Endometrial microvascular endothelial cells (primary cell): Measurements from ENCODE around the gene PGGT1B. TPM values are rescaled to one million over a fixed set of nuclear protein-coding genes. Genes with fewer than 3 reads are reported as not detected.

Experiments
- in situ Hi-C: cut with HindIII; loops from 2 replicates; pipeline ENCODE4 v1.10.0; 2017; ENCODE audit warnings: low sequenced_read_pairs, low pct_unique_long_range_greater_than_20kb; ENCODE audit errors: inconsistent ontology term
- total RNA-seq: library from RNA; depleted of rRNA; stranded (reverse); fragments of >200 nt; gene quantifications from one replicate; pipeline ENCODE4 v1.2.3, GENCODE V29; 2015; ENCODE audit errors: inconsistent ontology term

The PGGT1B gene
- total RNA-seq, 1 donor from 2014 or later = 5.2 TPM

DNA sequence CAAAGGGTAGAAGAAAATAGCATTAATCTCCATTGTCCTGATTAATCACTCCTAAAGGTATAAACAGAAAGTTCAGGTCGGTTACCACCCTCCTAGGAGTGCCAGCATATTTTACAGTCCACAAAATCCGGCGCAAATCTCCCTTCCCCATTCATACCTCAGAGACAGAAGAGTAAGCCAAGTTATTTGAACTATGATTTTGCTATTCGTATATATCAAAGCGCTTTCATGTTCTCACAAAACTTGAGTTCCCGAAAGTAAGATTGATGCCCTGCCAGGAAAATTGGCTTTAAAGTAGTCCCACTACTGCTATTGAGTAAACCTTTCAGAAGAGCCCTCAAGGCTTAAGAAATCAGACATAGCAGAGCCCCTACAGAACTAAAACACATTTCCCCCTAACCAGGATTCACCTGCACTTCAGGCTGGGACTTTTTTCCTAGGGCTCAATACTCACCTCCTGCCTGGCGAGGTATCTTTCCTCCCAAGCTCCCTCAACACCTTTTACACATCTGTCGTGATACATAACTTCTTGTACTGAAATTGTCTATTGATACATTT lies 71.1 kb downstream of the PGGT1B start:
- in situ Hi-C loops = no loop called here

DNA sequence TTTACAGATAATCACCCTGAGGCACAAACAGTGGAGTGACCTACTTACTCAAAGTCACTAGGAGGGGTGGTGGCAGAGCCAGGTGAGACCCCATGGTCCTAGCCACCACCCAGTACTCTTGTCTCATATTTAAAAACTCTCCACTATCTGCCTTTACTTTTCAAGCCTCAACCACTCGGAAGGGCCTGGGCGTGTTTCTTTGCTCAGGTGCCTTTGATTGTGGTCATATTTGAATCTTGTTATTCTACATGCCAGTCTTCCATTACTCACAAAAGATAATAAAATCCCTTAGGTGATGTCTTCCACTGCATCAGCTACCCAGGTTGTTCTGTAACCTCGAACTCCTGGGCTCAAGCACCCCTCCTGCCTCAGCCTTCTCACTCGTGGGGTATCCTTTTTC lies 72.3 kb downstream of the PGGT1B start:
- in situ Hi-C loops = no loop called here

DNA sequence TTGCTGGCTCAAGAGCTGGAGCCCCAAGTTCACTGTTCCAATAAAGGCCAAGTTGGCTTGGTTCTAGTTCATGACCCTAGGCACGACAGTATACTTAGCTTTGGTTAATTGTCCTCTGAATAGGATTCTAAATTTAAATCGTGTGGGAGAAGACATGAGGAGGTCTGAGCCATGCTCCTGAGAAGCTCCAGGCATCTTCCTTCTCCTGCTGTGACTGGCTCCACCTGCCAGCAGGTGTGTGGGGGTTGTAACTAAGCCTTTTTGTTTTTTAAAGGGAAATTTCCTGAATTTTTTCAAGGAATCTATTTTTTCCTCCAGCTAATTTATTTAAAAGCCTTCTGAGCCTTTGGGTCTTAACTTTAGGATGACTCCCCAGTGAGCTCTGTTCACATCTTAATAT lies 72.8 kb downstream of the PGGT1B start:
- in situ Hi-C loops = no loop called here

DNA sequence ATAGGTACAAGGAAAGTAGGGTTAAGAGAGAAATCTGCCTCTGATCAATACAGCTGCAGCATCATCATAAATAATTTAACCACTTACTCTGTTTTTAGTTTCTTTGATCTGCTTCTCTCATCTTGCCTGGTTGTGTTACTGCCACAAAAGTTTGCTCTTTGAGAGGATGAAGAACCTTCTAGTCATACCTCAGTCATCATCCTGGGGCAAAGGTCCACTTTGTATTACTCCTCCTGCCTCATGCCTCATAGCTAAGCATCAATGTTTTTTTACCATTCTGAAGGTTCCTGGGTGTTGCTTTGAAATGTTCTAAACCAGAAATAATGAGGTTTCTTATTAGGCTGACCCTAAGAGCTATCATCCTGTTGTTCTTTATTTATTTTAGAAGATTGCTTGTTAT lies 75.9 kb downstream of the PGGT1B start:
- in situ Hi-C loops = no loop called here

DNA sequence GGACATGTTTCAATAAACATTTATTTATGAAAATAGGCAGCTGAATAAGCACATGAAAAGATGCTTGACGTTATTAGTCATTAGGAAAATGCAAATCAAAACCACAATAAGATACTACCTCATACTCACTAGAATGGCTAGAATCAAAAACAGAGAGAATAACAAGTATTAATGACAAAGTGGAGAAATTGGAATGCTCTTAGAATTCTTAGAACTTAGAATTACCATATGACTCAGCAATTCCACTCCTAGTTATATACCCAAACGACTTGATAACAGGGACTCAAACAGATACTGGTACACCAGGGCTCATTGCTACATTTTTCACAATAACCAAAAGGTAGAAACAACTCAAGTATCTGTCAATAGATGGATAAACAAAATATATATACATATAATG lies 77.9 kb downstream of the PGGT1B start:
- in situ Hi-C loops = no loop called here

DNA sequence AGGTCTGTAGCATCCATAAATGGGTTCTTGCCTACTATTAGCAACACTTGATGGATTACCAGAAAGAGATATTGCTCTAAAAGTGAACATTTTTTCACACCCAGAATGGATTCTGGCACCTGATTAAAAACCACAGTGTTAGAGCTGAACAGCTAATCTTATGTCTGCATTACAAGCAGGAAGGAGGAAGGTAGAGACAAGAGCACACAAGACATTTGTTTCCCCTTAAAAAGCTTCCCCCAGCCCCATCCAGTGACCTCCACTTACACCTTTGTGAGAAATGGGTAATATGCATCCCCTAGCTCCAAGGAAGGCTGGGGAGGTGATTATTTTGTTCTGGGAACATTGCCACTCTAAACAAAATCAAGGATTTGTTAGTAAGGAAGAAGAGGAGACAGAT lies 80.9 kb downstream of the PGGT1B start:
- in situ Hi-C loops = no loop called here

DNA sequence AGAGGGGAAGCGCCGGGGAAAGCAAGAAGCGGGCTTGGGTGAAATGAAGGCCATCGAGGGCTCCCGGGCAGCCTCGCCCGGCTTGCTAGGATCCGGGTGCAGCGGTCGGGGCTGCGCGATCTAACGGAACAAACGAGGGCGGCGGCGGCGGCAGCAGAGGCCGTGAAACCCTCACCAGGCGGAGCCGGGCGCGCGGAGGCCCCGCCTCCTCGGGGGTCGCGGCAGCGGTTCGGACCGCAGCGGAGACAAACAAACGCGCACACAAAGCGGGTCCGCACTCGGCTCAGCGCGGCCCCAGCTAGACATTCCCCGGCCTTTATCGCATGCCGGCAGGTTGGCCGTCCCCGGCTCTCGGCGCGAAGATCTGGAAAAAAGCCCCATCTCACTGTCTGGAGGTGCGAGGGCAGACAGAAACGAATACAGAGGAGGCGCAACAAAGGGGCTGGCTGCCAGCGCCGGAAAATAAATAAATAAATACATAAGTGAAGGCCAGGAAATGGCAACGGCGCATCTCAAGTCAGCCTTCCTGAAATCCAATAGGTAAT lies 82.4 kb downstream of the PGGT1B start:
- in situ Hi-C loops = no loop called here

DNA sequence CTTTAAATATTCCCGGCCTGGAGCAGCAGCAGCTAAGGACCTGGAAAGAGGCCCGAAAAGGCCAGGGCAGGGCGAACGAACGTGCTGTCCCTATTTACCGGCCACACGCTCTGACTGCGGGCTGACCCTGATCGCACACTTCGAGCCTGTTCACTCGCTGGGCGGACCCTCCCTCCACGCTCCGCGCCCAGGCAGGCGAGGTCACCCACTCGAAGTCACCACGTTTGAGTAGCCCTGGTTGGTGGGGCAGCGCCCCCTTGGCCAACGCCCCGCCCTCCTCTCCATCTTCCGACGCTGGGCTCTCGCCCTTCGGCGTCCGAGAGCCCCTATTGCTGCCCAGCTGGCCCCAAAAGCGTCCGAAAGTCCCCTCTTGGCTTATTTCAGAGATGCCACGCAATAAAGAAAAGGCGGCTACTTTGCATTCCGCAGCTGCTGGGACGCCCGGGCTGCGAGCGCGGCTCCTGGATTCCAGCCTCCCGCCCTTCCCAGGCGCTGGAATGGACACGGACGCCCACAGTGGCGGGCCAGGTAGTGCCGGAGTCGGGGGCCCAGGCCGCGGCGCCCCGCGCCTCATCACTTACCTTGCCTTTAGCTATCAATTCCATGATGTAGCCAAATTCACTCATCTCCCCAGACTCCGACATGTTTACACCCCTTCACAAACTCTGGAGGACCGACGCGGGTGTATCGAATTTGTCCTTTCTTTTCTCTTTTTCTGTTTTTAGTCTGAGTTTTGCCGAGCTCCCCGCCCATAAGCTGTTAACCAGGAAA lies 83.1 kb downstream of the PGGT1B start:
- in situ Hi-C loops = no loop called here

DNA sequence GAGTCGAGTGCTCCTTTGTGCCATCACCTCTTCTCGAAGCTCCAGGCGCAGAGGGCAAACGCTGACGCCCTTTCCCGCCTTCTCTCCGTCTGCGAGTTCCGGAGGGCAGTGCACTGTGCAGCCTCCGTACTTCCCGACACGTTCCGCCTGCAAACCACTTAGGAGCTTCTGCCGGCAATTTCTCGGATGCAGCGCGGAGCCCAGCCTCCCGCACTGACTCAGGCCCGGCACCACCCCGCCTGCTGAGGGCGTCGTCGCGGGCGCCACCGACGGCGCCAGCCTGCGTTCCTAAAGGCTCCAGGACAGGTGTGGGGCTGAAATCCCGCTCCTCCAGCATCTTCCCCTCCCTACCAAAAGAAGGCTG lies 83.7 kb downstream of the PGGT1B start:
- in situ Hi-C loops = no loop called here

DNA sequence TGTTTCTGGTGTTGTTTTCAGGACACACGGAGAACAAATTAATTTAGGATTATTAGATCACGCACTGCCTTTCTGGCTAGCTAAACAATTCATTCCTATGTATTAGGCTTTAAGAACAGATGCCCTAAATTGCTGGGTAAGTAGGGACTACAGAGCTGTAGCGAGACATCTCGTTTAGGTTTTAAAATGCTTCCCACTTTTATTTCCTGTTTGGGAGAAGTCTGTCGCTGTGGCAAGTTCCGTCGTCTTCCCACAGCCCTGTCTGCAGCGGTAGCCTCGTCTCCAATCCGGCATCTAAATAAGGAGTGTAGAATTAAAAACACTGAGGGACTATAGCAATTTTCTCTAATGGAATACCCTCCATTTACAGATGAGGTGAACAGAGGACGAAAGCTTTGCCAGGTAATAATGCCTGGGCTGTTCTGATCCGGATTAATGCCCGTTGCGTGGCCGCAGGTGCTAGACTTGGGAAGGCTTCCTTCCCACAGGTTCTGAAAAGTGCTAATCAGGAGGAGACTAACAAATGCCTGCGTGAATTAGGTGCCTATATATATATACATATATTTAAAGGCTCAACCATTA lies 91.7 kb downstream of the PGGT1B start:
- in situ Hi-C loops = no loop called here

DNA sequence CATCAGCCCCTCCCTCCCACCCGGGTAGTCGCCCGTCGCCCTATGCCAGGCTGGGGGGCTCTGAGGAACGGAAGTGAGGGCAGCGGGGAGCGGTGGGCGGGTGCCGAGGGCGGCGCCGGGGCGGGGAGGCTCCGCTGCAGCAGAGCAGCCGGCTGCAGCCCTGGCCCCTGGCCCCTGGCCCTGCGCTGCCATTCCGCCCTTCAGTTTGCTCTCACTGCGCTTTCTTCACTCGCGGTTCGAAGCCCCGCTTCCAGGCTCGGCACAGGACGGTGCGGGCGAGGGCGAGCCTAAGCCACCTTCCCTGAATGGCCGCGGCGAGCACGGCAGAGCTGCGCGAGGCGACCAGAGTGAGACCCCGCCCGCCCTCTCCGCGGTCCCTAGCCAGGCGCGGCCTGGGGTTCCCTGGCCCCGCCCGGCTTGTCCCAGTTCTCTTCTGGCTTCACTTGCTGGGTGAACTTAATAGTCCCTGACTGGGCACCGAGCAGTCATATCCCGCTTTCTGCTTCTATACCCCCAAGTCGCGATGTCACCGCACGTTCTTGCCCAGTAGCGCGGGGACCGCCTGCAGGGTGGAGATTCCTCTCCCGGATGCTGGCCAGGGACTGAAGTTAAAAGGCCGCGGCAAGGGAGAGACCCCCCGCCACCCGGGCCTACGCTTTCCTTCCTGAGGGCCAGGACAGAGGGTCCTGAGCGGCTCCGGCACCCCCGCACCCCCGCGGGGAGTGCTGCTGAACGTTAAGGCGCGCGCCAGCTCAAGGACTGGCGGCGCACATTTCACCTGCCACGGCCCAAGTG lies 92.3 kb downstream of the PGGT1B start:
- in situ Hi-C loops = no loop called here

DNA sequence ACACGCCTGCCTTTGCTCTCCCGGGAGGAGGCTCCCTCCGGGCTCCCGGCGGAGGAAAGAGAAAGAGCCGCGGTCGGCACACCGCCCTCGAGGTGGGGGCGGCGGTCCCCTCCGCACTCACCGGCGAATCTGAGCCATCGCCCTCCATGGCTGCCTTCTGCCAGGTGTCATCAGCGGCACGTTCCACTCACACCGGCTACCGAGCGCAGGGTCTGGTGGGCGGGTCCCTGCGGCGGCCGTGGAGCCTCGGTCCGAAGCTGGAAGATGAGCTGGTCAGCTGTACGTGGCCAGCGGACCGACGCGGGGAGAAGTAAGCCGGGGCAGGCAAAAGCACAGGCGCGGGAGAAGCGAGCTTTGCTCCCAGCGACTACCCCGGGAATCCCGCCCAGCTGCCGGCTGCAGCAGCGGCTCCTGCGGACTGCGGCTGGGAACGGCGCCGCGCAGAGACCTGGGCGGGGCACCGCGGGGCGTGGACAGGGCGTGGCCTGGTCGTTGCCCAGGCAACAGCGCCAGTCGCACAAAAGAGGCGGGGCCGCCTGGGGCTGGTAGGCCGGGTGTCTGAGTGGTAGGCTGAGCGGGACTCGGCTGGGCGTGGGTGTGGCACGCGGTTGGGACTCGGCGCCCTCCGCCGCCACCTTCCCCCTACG lies 93.1 kb downstream of the PGGT1B start, which contains the start of gene TRIM36:
Gene TRIM36, minus strand, starts transcription at position 422 of the 647 bp plus-strand sequence. Its CDS starts 274 bp downstream, at position 148.
- in situ Hi-C loops = no loop called here

DNA sequence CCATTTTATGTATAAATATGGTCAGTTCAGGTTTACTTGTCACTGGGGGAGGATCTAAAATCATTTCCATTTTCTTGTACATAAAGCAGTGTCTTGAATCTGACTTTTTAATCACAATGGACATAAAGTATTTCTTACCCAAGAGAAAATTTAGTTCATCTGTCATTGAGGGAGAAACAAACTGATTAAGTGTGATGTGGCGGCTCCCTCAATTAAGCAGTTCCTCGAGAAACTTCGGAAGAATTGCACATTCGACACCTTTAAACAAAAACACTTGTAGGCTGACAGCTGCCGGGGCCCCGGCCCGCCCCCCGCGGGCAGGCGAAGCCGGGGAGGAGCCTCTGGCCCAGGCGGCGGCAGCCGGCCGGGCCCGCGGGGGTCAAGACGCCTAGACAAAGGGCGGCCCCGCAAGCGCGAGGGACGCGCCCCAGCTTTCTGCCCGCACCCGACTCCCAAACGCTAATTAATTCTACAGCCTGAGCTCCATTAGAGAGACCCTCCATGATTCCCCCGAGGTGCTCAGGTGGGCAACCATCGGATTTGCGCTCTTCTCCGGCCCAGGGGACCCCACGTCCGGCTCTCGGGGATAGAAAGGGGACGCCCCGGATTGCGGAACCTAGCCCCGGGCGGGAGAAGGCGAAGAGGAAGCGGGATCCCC lies 93.7 kb downstream of the PGGT1B start:
- in situ Hi-C loops = no loop called here

DNA sequence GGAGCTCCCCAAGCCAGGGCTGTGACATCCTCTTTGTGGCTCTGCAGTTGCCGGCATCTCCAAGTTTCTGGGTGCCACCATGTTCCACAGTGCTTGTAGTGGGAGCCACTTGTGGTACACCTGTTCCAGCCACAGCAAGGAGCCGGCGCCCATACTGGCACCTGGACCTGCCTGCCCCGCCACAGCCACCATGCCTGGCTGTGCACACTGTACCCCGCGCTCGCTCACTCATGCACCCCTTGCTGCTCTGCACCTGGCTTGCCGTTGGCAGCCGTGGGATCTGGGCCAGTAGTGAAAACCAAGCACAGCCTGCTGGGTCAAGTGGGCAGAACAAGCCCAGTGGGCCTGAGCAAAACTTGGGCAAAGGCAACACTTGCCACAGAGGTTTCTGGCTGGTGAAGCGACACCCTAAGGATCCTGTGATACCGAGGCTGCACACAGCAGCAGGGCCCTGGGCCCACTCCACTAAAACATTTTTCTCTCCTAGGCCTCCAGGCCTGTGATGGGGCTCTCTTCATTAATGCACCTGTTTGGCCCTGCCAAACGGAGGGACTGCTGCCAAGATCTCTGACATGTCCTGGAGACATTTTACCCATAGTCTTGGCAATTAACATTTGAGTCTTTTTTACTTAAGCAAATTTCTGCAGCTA lies 95.8 kb downstream of the PGGT1B start:
- in situ Hi-C loops = no loop called here

DNA sequence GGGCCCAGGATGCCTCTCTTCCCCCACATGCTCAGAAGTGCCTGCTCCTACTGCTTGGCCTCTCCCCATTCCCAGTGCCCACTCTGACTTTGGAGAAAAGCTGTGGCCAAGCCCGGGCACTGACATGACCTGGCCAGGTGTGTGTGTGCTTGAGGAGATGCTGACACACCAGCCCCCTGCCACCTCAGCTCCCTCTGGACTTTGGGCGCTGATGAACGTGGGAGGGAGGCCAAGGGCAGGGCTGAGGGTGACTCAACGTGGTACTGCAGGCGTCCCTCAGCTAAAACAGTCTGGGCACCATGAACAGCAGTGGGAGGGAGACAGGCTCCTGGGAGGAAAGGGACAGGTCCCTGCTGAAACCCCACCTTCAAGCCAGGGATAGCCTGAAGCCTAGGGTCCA lies 96.9 kb downstream of the PGGT1B start:
- in situ Hi-C loops = no loop called here

DNA sequence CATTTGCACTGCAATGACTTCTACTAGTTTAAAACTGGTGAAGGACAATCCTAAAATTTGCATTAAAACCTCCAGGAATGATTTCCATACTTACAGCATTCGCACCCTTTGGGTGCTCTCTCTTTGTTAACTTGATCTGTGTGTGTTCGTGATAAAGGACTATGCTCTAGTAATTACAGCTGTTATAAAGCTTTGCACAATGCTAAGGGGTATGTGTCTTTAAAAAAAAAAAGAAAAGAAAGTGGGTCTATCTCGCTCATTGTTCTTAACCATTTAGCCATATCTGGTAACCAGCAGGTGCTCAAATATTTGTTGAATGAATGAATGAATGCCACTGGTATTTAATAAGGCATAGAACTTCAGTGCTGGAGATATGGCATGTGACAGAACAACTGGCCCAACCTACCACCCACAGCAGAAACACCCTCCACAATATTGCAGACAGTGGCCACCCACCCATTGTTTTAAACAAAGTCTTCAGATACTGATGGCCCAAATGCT lies 101.7 kb downstream of the PGGT1B start:
- in situ Hi-C loops = no loop called here
